GM13977 (cell line): Measurements from ENCODE around the gene ATF6.

Experiments
- DNase-seq: peaks from one replicate; pipeline ENCODE4 v3.0.0; 2012; ENCODE audit warnings: low spot score
- in situ Hi-C: fragments of 300-500 bp; cut with MboI; formaldehyde crosslinking; loops from one replicate; pipeline ENCODE4 v1.12.0; 2022; ENCODE audit warnings: low sequenced_read_pairs, low pct_unique_long_range_greater_than_20kb, mixed read lengths, inconsistent platforms; ENCODE audit not compliant: unreplicated experiment
- TF ChIP-seq, protein P1 (sequence below): IDR thresholded peaks from 2 replicates; pipeline ENCODE4 v1.5.1; 2012; ENCODE audit warnings: mild to moderate bottlenecking, control low read depth; ENCODE audit not compliant: insufficient read depth; ENCODE audit errors: extremely low read depth, missing control alignments

The ATF6 gene

DNA sequence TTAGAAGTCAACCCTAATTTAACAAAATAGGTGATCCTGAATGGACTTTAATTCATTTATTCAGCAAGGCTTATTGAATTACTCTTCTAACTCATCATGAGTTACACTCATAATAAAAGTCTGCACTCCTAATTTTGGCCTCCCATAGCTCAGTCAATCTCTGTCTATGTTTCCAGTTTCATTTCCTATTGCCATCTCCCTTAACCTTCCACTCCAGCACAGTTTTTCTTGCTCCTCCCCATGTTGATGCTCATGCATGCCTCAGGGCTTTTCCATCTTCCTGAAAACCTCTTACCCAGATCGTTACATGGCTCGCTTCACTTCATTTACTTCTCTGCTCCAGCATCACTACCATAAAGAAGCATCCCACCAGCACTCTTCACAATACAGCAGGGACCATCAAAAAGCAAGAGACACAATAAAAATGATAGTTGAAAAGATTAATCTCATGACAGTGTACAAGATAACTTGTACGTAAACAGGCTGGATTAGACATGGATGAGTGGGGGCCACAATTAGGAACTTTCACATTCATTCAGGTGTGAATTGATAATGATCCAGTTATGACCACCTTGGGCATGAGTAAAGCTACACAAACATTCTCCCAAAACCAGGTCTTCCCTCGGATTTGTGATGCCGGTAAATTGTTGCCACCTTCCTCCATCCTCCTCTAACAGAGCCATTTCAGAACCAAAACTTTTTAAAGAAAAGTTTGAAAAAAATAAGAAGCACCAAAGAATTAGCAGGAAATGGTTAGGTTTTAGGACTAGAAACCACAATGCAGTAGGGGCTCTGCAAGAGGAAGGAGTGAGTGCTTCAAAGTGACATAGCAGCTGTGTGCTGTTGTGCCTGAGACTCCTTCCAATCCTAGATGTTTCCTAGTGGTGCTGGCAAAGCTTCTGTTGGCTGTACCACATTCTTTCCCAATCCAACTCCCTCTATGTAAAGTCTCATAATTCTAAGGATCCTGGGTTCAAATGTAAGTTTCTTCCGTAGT, 167.8 kb downstream of the ATF6 start:
- DNase-seq, result no peak
- in situ Hi-C loops, result no loop called here
- TF ChIP-seq, protein P1, sequence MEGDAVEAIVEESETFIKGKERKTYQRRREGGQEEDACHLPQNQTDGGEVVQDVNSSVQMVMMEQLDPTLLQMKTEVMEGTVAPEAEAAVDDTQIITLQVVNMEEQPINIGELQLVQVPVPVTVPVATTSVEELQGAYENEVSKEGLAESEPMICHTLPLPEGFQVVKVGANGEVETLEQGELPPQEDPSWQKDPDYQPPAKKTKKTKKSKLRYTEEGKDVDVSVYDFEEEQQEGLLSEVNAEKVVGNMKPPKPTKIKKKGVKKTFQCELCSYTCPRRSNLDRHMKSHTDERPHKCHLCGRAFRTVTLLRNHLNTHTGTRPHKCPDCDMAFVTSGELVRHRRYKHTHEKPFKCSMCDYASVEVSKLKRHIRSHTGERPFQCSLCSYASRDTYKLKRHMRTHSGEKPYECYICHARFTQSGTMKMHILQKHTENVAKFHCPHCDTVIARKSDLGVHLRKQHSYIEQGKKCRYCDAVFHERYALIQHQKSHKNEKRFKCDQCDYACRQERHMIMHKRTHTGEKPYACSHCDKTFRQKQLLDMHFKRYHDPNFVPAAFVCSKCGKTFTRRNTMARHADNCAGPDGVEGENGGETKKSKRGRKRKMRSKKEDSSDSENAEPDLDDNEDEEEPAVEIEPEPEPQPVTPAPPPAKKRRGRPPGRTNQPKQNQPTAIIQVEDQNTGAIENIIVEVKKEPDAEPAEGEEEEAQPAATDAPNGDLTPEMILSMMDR, result no peak

DNA sequence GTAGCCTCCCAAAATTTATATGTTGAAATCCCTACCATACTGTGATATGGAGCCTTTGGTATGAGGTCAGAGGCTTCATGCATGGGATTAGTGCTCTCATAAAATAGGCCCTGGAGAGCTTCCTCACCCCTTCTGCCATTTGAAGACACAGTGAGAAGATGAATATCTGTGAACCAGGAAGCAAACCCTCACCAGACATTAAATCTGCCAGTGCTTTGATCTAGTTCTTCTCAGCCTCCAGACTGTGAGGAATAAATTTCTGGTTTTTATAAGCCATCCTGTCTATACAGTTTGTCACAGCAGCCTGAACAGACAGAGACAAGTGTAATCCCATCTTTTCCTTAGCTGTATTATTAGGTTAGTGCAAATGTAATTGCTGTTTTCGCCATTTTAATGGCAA, 169.1 kb downstream of the ATF6 start:
- DNase-seq, result no peak
- in situ Hi-C loops, result no loop called here
- TF ChIP-seq, protein P1, result no peak

DNA sequence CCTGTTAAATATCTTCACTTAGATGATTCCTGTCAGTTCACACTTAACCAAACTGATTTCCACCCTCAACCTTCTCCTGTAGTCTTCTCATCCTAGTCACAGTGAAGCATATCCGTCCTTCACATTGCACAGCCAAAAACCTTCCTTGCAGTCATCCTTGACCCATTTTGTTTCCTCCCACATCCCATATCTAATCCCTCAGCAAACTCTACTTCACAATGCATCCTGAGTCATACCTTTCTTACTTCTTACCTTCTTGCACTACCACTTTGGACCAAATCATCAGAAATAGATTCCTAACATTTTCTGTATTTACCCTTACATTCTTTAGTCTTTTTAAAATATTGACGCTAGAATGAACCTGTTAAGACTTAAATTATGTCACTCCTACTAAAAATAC, 170.7 kb downstream of the ATF6 start:
- in situ Hi-C loops, result no loop called here
- TF ChIP-seq, protein P1, result no peak
- no peak for DNase-seq

DNA sequence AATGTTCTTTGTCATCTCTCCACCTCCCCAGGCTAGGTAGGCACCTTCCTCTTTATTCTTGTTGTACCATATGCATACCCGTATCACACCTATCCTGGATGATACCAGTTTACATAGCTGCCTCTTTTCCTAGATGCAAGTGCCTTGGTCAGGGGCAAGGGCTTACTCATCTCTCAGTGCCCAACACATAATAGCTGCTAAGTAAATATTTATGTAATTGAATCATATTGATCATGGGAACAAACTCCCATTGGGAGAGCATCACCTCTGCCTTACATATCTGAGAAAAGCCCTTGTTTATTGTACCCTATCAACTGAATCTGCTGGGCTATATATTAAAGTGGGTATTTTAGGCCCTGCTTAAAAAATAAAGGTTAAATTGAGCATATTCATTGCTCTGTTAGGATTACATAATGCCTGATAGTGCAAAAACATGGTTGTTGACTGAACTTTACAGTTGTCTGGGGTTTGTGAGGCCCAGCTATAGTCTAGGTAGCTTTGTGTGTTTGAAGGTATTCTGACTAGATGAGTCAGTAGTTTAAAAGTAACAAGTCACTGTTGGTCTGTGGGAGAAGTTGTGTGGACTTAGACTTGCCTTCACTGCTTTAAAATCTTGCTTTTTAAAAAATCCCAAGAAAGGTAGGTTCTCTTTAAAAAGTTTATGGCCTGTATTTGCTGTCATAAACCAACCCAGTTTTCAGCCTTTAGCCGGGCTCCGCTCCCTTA, 174.9 kb downstream of the ATF6 start:
- no peak for DNase-seq
- TF ChIP-seq, protein P1, result no peak
- in situ Hi-C loops, result no loop called here

DNA sequence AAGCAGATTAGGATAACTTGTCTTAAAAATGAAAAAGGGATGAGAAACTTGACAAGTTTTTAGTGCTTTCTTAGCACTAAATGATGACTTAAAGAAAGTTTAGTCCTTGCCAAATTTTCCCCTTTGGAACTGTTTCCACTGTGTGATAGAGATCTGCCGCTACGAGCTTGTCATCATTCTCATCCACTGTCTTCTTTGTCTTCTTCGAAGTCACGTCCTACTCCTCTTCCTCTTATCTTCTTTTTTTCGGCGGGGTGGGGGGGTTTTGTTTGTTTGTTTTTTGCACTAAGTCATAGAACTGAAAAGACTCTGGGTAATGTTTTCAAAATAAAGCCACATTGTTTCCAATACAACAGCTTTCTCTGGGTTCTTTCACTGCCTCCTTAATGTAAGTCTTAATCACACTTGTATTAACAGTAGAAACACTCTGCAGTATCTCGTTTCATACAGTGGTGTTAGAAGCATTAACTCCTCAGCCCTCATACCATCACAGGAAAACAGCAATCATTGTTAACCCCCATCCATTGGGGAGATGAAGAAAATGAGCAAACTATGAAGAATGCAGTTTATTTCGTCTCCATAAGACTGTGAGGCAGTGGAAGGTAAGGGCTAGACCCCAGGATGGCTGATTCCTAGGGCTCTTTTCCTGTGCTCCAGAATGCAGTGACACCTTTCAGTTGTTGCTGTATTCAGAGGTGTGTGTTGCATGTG, 175.8 kb downstream of the ATF6 start:
- TF ChIP-seq, protein P1, result no peak
- no peak for DNase-seq
- in situ Hi-C loops, result no loop called here

DNA sequence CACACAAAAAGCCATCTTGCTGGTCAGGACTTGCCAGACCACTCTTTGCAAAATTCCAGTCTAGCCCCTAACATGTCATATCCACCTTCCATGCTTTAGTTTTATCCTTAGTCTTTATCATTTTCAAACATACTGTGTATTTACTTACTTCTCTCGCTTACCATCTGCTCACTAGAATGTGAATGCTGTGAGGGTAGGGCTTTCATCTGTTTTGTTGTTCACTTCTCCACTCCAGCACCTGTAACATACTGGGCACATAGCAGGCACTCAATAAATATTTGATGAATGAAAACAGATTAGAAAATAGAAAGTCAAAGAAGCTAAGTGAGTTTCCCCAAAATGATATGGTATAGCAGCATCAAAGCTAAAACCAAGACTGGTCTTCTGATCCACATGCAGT, 177.6 kb downstream of the ATF6 start:
- in situ Hi-C loops, result no loop called here
- no peak for DNase-seq
- TF ChIP-seq, protein P1, result no peak
